SK-N-MC (cell line): ENCODE data around the gene ITIH4.

Source experiments
- EZH2 ChIP-seq: fragments of 200-600 bp; sonication (generic); IDR thresholded peaks from one replicate; pipeline ENCODE4 v1.6.1; 2017; ENCODE audit warnings: antibody characterized with exemption
- POLR2AphosphoS5 ChIP-seq: IDR thresholded peaks from 2 replicates; pipeline ENCODE4 v1.6.1; 2012; ENCODE audit warnings: mild to moderate bottlenecking, low read depth, low read length, borderline replicate concordance

DNA sequence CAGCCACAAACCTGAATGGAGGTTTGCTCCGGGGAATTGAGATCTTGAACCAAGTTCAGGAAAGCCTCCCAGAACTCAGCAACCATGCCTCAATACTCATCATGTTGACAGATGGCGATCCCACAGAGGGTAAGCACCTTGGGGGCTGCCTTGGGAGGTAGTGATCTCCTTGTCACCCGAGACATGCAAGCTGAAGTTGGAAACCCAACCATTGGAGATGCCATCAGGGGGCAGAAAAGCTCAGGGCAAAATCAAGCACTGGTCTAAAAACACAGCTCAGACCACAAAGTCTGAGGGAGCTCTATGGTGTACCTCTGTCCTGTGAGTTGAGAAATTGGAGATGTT, 47.3 kb downstream of the ITIH4 start:
- TF ChIP-seq POLR2AphosphoS5: no peak
- TF ChIP-seq EZH2: no peak
